Type B pancreatic cell (in vitro differentiated cells): Measurements from ENCODE around the gene HDAC3. TPM values are rescaled to one million over a fixed set of nuclear protein-coding genes. Genes with fewer than 3 reads are reported as not detected.

Experiments
- DNase-seq: peaks from one replicate; pipeline ENCODE4 v3.0.0; 2021; ENCODE audit warnings: mixed read lengths; ENCODE audit not compliant: unreplicated experiment; ENCODE audit errors: extremely low spot score
- H3K27ac Mint-ChIP-seq: 2 replicates; pipeline ENCODE4 v1.8.0; 2021; ENCODE audit warnings: mild to moderate bottlenecking, mixed read lengths
- H3K27me3 Mint-ChIP-seq: 2 replicates; pipeline ENCODE4 v1.8.0; 2021; ENCODE audit warnings: mixed read lengths
- H3K36me3 Mint-ChIP-seq: 2 replicates; pipeline ENCODE4 v1.8.0; 2021; ENCODE audit warnings: mixed read lengths
- H3K4me1 Mint-ChIP-seq: one replicate; pipeline ENCODE4 v1.8.0; 2021; ENCODE audit warnings: mixed read lengths; ENCODE audit not compliant: unreplicated experiment
- H3K4me3 Mint-ChIP-seq: 2 replicates; pipeline ENCODE4 v1.8.0; 2021; ENCODE audit warnings: mild to moderate bottlenecking, mixed read lengths
- H3K9me3 Mint-ChIP-seq: 2 replicates; pipeline ENCODE4 v1.8.0; 2021; ENCODE audit warnings: mixed read lengths
- CTCF ChIP-seq: fragments of 200-600 bp; sonication (generic); conservative IDR thresholded peaks from 2 replicates; pipeline ENCODE4 v1.5.0; 2021; ENCODE audit warnings: antibody characterized with exemption, mild to moderate bottlenecking
- total RNA-seq: library from RNA; stranded (reverse); gene quantifications from 2 replicates; pipeline ENCODE4 v1.2.1, GENCODE V29; 2021; ENCODE audit warnings: low replicate concordance

HDAC3 gene
- total RNA-seq, 1 donor from 2014 or later, result 87.8 TPM

GRCh38 chr5:141681295-141681694, 44.6 kb upstream of the HDAC3 start:
- no peak for DNase-seq
- TF ChIP-seq CTCF, result no peak
- Mint-ChIP-seq H3K27me3 (peaks cover 3% of the 10 kb centered on the region), H3K36me3 (no peaks in the 10 kb centered on the region), H3K4me3 (peak overlapping the region; percentile 82), H3K4me1 (peaks cover 16% of the 10 kb centered on the region), H3K9me3 (no peaks in the 10 kb centered on the region), H3K27ac (peak overlapping the region; percentile 79)

- TF ChIP-seq CTCF, result no peak
- H3K27me3 Mint-ChIP-seq, result peaks cover 3% of the 10 kb centered on the region
- H3K27ac Mint-ChIP-seq, result no peak overlapping the region
- no peaks in the 10 kb centered on the region for H3K9me3 Mint-ChIP-seq
- DNase-seq, result no peak
- H3K4me3 Mint-ChIP-seq, result peak overlapping the region; percentile 82
- no peaks in the 10 kb centered on the region for H3K36me3 Mint-ChIP-seq
- peaks cover 16% of the 10 kb centered on the region for H3K4me1 Mint-ChIP-seq
These were observed 44.1 kb upstream of the HDAC3 start for GRCh38 chr5:141680751-141681201.

GRCh38 chr5:141680178-141680577, 43.5 kb upstream of the HDAC3 start:
- TF ChIP-seq CTCF, result no peak
- Mint-ChIP-seq H3K9me3 (no peaks in the 10 kb centered on the region), H3K4me3 (no peak overlapping the region), H3K27ac (no peak overlapping the region), H3K4me1 (peaks cover 16% of the 10 kb centered on the region), H3K36me3 (no peaks in the 10 kb centered on the region), H3K27me3 (peaks cover 3% of the 10 kb centered on the region)
- no peak for DNase-seq

- no peak overlapping the region for H3K4me3 Mint-ChIP-seq
- no peaks in the 10 kb centered on the region for H3K36me3 Mint-ChIP-seq
- no peak overlapping the region for H3K27ac Mint-ChIP-seq
- peaks cover 3% of the 10 kb centered on the region for H3K27me3 Mint-ChIP-seq
- TF ChIP-seq CTCF, result peak; percentile 71
- no peak for DNase-seq
- peaks cover 15% of the 10 kb centered on the region for H3K4me1 Mint-ChIP-seq
- H3K9me3 Mint-ChIP-seq, result no peaks in the 10 kb centered on the region
These were observed 40.8 kb upstream of the HDAC3 start for GRCh38 chr5:141677415-141677814.

GRCh38 chr5:141675672-141676071, 39.0 kb upstream of the HDAC3 start:
- Mint-ChIP-seq H3K36me3 (no peaks in the 10 kb centered on the region), H3K9me3 (no peaks in the 10 kb centered on the region), H3K27ac (no peak overlapping the region), H3K27me3 (no peaks in the 10 kb centered on the region), H3K4me3 (no peak overlapping the region), H3K4me1 (peaks cover 2% of the 10 kb centered on the region)
- TF ChIP-seq CTCF, result no peak
- no peak for DNase-seq

- H3K4me1 Mint-ChIP-seq, result no peaks in the 10 kb centered on the region
- H3K36me3 Mint-ChIP-seq, result no peaks in the 10 kb centered on the region
- no peak for TF ChIP-seq CTCF
- no peak for DNase-seq
- H3K4me3 Mint-ChIP-seq, result no peak overlapping the region
- no peaks in the 10 kb centered on the region for H3K9me3 Mint-ChIP-seq
- H3K27ac Mint-ChIP-seq, result no peak overlapping the region
- H3K27me3 Mint-ChIP-seq, result no peaks in the 10 kb centered on the region
These were observed 38.1 kb upstream of the HDAC3 start for GRCh38 chr5:141674747-141675146.
